Gastrocnemius medialis (tissue), 4 donors: ENCODE data around the gene NRROS. TPM values are rescaled to one million over a fixed set of nuclear protein-coding genes. Genes with fewer than 3 reads are reported as not detected.

Experiments used
- ATAC-seq, 2 donors: fragments of 150-250 bp; one replicate each; pipeline ENCODE4 v1.9.1; 2016
- DNase-seq, 2 donors: peaks; one replicate each; pipeline ENCODE4 v3.0.0-alpha.2; 2019
- H3K27ac ChIP-seq, 4 donors: fragments of 200-600 bp; sonication (generic); 1 replicate in 1 of 4; 2 replicates in 3 of 4; pipeline ENCODE4 v1.5.1; 2016 to 2018; ENCODE audit warnings: mild to moderate bottlenecking in 2 of 4, moderate library complexity in 1 of 4
- H3K27me3 ChIP-seq, 3 donors: fragments of 200-600 bp; sonication (generic) in 2 of 3; 1 replicate in 1 of 3; 2 replicates in 2 of 3; pipeline versions ENCODE4 v1.5.1 to v1.6.0; 2016 to 2019; ENCODE audit warnings: mild to moderate bottlenecking in 1 of 3, moderate library complexity in 1 of 3
- H3K36me3 ChIP-seq, 2 donors: fragments of 200-600 bp; sonication (generic) in 1 of 2; one replicate each; pipeline ENCODE4 v1.5.1; 2017 to 2018
- H3K4me1 ChIP-seq, 2 donors: fragments of 200-600 bp; sonication (generic) in 1 of 2; one replicate each; pipeline ENCODE4 v1.5.1; 2016 to 2017; ENCODE audit warnings: mild to moderate bottlenecking in 2 of 2
- H3K4me3 ChIP-seq, 4 donors: fragments of 200-600 bp; sonication (generic) in 3 of 4; 1 replicate in 1 of 4; 2 replicates in 3 of 4; pipeline ENCODE4 v1.5.1; 2016 to 2019; ENCODE audit warnings: mild to moderate bottlenecking in 2 of 4
- H3K9me3 ChIP-seq, 3 donors: fragments of 200-600 bp; sonication (generic) in 2 of 3; 1 replicate in 1 of 3; 2 replicates in 2 of 3; pipeline ENCODE4 v1.5.1; 2016 to 2019
- CTCF ChIP-seq, 5 experiments: fragments of 450-650 bp in 3 of 5; fragments of 200-600 bp in 2 of 5; sonication (generic) in 2 of 5; IDR thresholded peaks in 4 of 5; conservative IDR thresholded peaks in 1 of 5; 1 replicate in 4 of 5; 2 replicates in 1 of 5; pipeline ENCODE4 v1.5.1; 2016 to 2019; ENCODE audit warnings: antibody characterized with exemption in 5 of 5, mild to moderate bottlenecking in 3 of 5, moderate library complexity in 3 of 5
- POLR2A ChIP-seq, 2 donors: fragments of 450-650 bp; IDR thresholded peaks; one replicate each; pipeline ENCODE4 v1.6.1; 2017; ENCODE audit warnings: antibody characterized with exemption in 2 of 2, mild to moderate bottlenecking in 2 of 2, moderate library complexity in 2 of 2
- in situ Hi-C, 4 donors: fragments of 200-750 bp; cut with MboI; loops; one replicate each; pipeline versions ENCODE4 v1.15.0 to v1.8.0; 2017; ENCODE audit warnings: low sequenced_read_pairs in 4 of 4
- intact Hi-C: fragments of 100-400 bp; cut with DNase I; formaldehyde crosslinking; loops from one replicate; pipeline ENCODE4 v1.15.1; 2023; ENCODE audit warnings: low total_unique reads
- total RNA-seq, 4 donors: library from RNA; depleted of rRNA; stranded (reverse); fragments of >200 nt; gene quantifications; one replicate each; pipeline versions ENCODE4 v1.1.0 to v1.2.3, GENCODE V29; 2016

NRROS gene
- total RNA-seq, 4 donors from 2014 or later = 0.31 to 1.7 (median 0.96) TPM

GRCh38 chr3:196694941-196695848, 55.7 kb downstream of the NRROS start:
- DNase-seq = no peak
- no peaks in the 10 kb centered on the region for H3K27me3 ChIP-seq
- H3K4me3 ChIP-seq = no peak overlapping the region
- ATAC-seq = no peak
- TF ChIP-seq CTCF (IDR thresholded peaks at IDR 0.05 in 4 of 5, conservative IDR thresholded peaks at IDR 0.05 in 1 of 5) = no peak
- TF ChIP-seq POLR2A (IDR thresholded peaks at IDR 0.05) = no peak
- intact Hi-C loops = no loop called here
- no peak overlapping the region for H3K27ac ChIP-seq
- H3K36me3 ChIP-seq = no peaks in the 10 kb centered on the region
- in situ Hi-C loops = no loop called here
- no peaks in the 10 kb centered on the region for H3K9me3 ChIP-seq
- no peaks in the 10 kb centered on the region for H3K4me1 ChIP-seq

DNA sequence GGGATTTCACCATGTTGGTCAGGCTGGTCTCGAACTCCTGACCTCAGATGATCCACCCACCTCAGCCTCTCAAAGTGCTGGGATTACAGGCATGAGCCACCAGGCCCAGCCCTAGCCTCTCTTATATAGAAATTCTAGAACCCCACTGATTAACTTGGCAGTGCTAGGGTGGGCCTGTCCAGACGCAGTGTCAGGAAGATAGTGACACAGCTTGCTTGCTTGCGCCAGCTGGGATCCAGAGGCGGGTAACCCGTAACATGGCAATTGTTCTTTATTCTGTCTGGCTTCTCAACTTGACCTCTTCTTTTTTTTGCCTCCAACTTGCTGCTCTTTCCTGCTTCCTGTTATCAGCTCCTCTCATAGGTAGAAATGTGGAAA, 56.3 kb downstream of the NRROS start:
- H3K27me3 ChIP-seq = no peaks in the 10 kb centered on the region
- TF ChIP-seq POLR2A (IDR thresholded peaks at IDR 0.05) (no peak), CTCF (IDR thresholded peaks at IDR 0.05 in 4 of 5, conservative IDR thresholded peaks at IDR 0.05 in 1 of 5) (no peak)
- ATAC-seq (no peak), DNase-seq (no peak)
- no peak overlapping the region for H3K27ac ChIP-seq
- no peaks in the 10 kb centered on the region for H3K36me3 ChIP-seq
- no peaks in the 10 kb centered on the region for H3K9me3 ChIP-seq
- in situ Hi-C loops (no loop called here), intact Hi-C loops (no loop called here)
- H3K4me3 ChIP-seq = no peak overlapping the region
- H3K4me1 ChIP-seq = no peaks in the 10 kb centered on the region

DNA sequence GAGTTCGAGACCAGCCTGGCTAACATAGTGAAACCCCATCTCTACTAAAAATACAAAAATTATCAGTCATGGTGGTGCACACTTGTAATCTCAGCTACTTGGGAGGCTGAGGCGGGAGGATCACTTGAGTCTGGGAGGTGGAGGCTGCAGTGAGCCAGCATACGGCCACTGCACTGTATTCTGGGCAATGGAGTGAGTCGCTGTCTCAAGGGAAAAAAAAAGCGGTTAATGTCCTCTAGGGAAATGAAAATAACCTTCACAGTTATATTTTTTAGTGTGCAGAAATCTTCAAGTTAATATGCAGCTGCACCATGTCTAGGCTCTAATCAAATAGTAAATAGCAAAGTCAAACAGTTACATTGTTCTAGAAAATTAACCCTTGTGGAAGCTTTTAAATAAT, 57.8 kb downstream of the NRROS start:
- Histone ChIP-seq H3K27me3 (no peaks in the 10 kb centered on the region), H3K36me3 (no peaks in the 10 kb centered on the region), H3K27ac (no peak overlapping the region), H3K9me3 (no peaks in the 10 kb centered on the region), H3K4me1 (no peaks in the 10 kb centered on the region), H3K4me3 (no peak overlapping the region)
- intact Hi-C loops = no loop called here
- in situ Hi-C loops = no loop called here
- ATAC-seq (no peak), DNase-seq (no peak)
- TF ChIP-seq CTCF (IDR thresholded peaks at IDR 0.05 in 4 of 5, conservative IDR thresholded peaks at IDR 0.05 in 1 of 5) (no peak), POLR2A (IDR thresholded peaks at IDR 0.05) (no peak)

GRCh38 chr3:196699749-196700148, 60.3 kb downstream of the NRROS start:
- H3K4me1 ChIP-seq = no peaks in the 10 kb centered on the region
- TF ChIP-seq CTCF (IDR thresholded peaks at IDR 0.05 in 4 of 5, conservative IDR thresholded peaks at IDR 0.05 in 1 of 5) = no peak
- no peak for TF ChIP-seq POLR2A (IDR thresholded peaks at IDR 0.05)
- ATAC-seq = no peak
- H3K36me3 ChIP-seq = no peaks in the 10 kb centered on the region
- H3K9me3 ChIP-seq = no peaks in the 10 kb centered on the region
- DNase-seq = no peak
- in situ Hi-C loops (no loop called here), intact Hi-C loops (no loop called here)
- H3K4me3 ChIP-seq = no peak overlapping the region
- H3K27ac ChIP-seq = no peak overlapping the region
- no peaks in the 10 kb centered on the region for H3K27me3 ChIP-seq
